Prostate gland (tissue), 2 donors: Measurements from ENCODE around the gene ANKRD55. TPM values are rescaled to one million over a fixed set of nuclear protein-coding genes. Genes with fewer than 3 reads are reported as not detected.

Experiments used
- DNase-seq: peaks from one replicate; pipeline ENCODE4 v3.0.0-alpha.2; 2019; ENCODE audit warnings: low spot score
- H3K27ac ChIP-seq, 2 donors: fragments of 200-600 bp; sonication (generic); 2 replicates each; pipeline ENCODE4 v1.5.1; 2017 to 2019
- H3K27me3 ChIP-seq: fragments of 200-600 bp; sonication (generic); replicated peaks from 2 replicates; pipeline ENCODE4 v1.5.1; 2019; ENCODE audit not compliant: insufficient read depth
- H3K36me3 ChIP-seq, 2 donors: fragments of 200-600 bp; sonication (generic); 1 replicate in 1 of 2; 2 replicates in 1 of 2; pipeline versions ENCODE4 v1.5.1 to v1.8.1; 2017 to 2019
- H3K4me1 ChIP-seq: fragments of 200-600 bp; sonication (generic); replicated peaks from 2 replicates; pipeline ENCODE4 v1.5.1; 2019
- H3K4me3 ChIP-seq, 2 donors: fragments of 200-600 bp; sonication (generic); 2 replicates each; pipeline ENCODE4 v1.5.1; 2017 to 2019
- H3K9me3 ChIP-seq: fragments of 200-600 bp; sonication (generic); 2 replicates; pipeline ENCODE4 v1.5.1; 2017
- CTCF ChIP-seq, 4 experiments: fragments of 200-600 bp in 2 of 4; fragments of 450-650 bp in 2 of 4; sonication (generic) in 2 of 4; IDR thresholded peaks; 1 replicate in 3 of 4; 2 replicates in 1 of 4; pipeline ENCODE4 v1.5.1; 2016 to 2019; ENCODE audit warnings: antibody characterized with exemption in 4 of 4, mild to moderate bottlenecking in 2 of 4, moderate library complexity in 2 of 4
- POLR2A ChIP-seq: fragments of 450-650 bp; IDR thresholded peaks from one replicate; pipeline ENCODE4 v1.6.1; 2016; ENCODE audit warnings: antibody characterized with exemption, mild to moderate bottlenecking
- POLR2AphosphoS5 ChIP-seq: sonication (generic); formaldehyde crosslinking; IDR thresholded peaks from one replicate; pipeline ENCODE4 v1.6.1; 2017; ENCODE audit warnings: antibody characterized with exemption
- WGBS: methylation state at CpG from one replicate; pipeline ENCODE4 v1.1.5; 2018; 5-methylcytosine and 5-hydroxymethylcytosine counted together
- intact Hi-C: fragments of 100-400 bp; cut with DNase I; formaldehyde crosslinking; loops from one replicate; pipeline ENCODE4 v1.14.2; 2022
- total RNA-seq, 2 donors: library from RNA; depleted of rRNA; stranded (reverse); fragments of >200 nt; gene quantifications; one replicate each; pipeline ENCODE4 v1.1.0, GENCODE V29; 2016

Gene ANKRD55
- total RNA-seq, 2 donors from 2014 or later, result 1.1 TPM; not detected in 1

DNA sequence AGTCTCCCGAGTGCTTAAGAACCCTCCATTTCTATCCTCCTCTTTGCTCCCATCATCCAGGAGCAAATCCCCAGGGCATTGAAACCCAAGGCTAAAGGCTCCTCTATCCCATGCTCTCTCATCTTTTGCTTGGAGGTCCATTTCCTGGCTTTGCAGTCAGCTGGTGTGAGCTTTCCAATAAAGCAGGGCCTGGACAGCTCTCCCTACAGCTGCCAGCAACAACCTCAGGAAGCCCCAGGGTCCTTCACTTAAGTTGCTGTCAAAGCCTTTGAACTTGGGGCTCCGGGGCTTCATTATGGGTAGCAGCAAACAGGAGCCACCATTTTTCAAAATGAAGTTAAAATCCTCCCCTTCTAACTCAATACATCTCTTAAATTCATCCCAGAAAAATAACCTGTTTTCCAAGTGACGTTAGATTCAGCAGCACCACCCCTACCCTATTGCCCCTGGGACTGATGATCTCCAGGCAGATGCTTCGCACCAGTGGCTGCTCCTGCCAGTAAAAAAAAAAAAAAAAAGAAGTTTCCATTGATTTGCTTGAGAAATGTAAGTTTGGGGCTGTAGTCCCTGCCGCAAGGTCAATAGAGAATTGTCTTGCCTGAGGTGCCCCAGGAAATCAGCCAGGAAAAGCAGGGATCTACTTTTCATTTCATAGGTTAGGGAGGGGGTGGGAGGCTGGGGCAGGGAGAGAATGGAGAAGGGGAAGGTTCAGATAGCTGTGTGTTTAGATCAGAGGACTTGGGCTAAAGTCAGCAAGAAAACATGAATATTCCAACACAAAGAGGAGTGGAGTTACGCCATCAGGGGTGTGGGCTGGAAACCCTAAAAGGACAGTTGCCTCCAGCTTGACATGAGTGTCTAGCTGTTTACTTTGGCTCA, 154.6 kb downstream of the ANKRD55 start:
- Histone ChIP-seq H3K36me3 (no peaks in the 10 kb centered on the region), H3K4me1 (no peaks in the 10 kb centered on the region), H3K27me3 (no peaks in the 10 kb centered on the region), H3K27ac (no peak overlapping the region), H3K4me3 (no peak overlapping the region), H3K9me3 (no peaks in the 10 kb centered on the region)
- DNase-seq, result no peak
- 81% methylated on average over 6 of the region's 6 CpGs for WGBS
- TF ChIP-seq POLR2AphosphoS5, result no peak
- TF ChIP-seq CTCF (IDR thresholded peaks at IDR 0.05), result no peak
- TF ChIP-seq POLR2A, result no peak
- intact Hi-C loops, result no loop called here

DNA sequence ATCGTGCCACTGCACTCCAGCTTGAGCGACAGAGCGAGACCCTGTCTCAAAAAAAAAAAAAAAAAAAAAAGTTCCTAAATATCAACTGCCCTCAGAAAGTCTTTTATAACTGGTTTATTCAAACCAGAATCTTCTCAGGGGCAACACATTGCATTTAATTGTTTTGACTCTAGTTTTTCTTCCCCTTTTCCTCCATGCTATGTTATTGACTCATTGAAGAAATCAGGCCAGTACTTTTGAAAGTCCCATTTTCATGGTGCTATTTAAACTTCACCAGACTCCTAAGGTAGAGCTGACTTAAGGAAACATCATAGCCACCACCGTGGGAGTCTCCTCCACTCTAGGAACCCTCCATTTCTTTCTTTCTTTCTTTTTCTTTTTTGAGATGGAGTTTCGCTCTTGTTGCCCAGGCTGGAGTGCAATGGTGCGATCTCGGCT, 155.3 kb downstream of the ANKRD55 start:
- Histone ChIP-seq H3K4me1 (no peaks in the 10 kb centered on the region), H3K36me3 (no peaks in the 10 kb centered on the region), H3K4me3 (no peak overlapping the region), H3K9me3 (no peaks in the 10 kb centered on the region), H3K27me3 (no peaks in the 10 kb centered on the region), H3K27ac (no peak overlapping the region)
- no peak for DNase-seq
- TF ChIP-seq CTCF (IDR thresholded peaks at IDR 0.05), result no peak
- TF ChIP-seq POLR2AphosphoS5, result no peak
- no peak for TF ChIP-seq POLR2A
- WGBS, result 98% methylated on average over 7 of the region's 7 CpGs
- intact Hi-C loops, result no loop called here

DNA sequence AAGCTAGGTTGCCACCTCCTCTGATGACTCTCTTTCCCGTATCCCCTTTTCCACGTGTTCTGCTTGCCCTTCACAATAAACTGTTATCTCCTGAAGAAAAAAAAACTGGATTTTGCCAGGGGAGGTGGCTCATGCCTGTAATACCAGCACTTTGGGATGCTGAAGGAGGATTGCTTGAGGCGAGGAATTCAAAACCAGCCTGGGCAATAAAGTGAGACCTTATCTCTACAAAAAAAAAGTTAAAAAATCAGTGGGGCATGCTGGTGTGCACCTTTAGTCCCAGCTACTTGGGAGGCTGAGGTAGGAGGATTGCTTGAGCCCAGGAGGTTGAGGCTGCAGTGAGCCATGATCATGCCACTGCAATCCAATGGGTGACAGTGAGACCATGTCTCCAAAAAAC, 156.6 kb downstream of the ANKRD55 start:
- H3K9me3 ChIP-seq, result no peaks in the 10 kb centered on the region
- intact Hi-C loops, result no loop called here

DNA sequence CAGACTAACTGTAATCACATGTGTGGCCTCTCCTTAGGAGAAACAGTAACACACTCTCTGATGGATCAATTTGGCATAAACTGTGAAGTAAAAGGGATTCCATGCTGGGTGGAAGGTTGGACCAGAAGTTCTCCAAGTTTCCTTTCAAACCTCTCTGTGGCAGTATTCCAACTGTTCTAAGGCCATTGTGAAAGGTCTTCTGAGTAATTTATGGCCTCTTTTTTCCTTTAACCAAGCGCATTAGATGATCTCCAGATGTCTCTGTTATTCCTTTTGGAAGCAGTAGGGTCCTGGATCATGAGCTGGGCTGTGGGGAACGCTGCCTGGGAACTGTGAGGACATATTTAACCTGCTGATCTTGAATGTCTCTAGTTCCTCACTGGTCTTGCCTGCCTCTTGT, 157.8 kb downstream of the ANKRD55 start:
- Histone ChIP-seq H3K27ac (no peak overlapping the region), H3K4me3 (no peak overlapping the region), H3K4me1 (no peaks in the 10 kb centered on the region), H3K9me3 (no peaks in the 10 kb centered on the region), H3K36me3 (no peaks in the 10 kb centered on the region), H3K27me3 (no peaks in the 10 kb centered on the region)
- 64% methylated on average over 2 of the region's 2 CpGs for WGBS
- intact Hi-C loops, result no loop called here
- DNase-seq, result no peak
- peak; percentile 12 for TF ChIP-seq POLR2AphosphoS5
- TF ChIP-seq POLR2A, result no peak
- no peak for TF ChIP-seq CTCF (IDR thresholded peaks at IDR 0.05)

More for the DNA sequence above, 156.6 kb downstream of the ANKRD55 start:
- no peaks in the 10 kb centered on the region for H3K27me3 ChIP-seq
- no peaks in the 10 kb centered on the region for H3K36me3 ChIP-seq
- H3K27ac ChIP-seq, result no peak overlapping the region
- WGBS, result 78% methylated on average over 3 of the region's 3 CpGs
- no peaks in the 10 kb centered on the region for H3K4me1 ChIP-seq
- no peak for TF ChIP-seq POLR2AphosphoS5
- TF ChIP-seq CTCF (IDR thresholded peaks at IDR 0.05), result no peak
- no peak for TF ChIP-seq POLR2A
- no peak overlapping the region for H3K4me3 ChIP-seq
- DNase-seq, result no peak
